ENCODE results near the gene SPOCK2. TPM values are rescaled to one million over a fixed set of nuclear protein-coding genes. Genes with fewer than 3 reads are reported as not detected.

Gene SPOCK2
- total RNA-seq, 2 experiments from 2014 or later: 51.9 to 127 TPM

- Mint-ChIP-seq H3K36me3 (peaks cover 23% of the 10 kb centered on the region), H3K27ac (no peak overlapping the region), H3K4me3 (no peak overlapping the region), H3K27me3 (no peaks in the 10 kb centered on the region), H3K4me1 (peaks cover 14% of the 10 kb centered on the region), H3K9me3 (ENCODE audit: low read depth) (no peaks in the 10 kb centered on the region)
- ATAC-seq: no peak
- DNase-seq: no peak
- CTCF ChIA-PET: interaction anchor here (3.1 kb wide), 1 partner anchor 19 kb away, joined by 19 read pairs; no protein-coding TSS in a partner anchor
Measured at GRCh38 chr10:72068126-72068765, 20.1 kb downstream of the SPOCK2 start.

- Mint-ChIP-seq H3K9me3 (ENCODE audit: low read depth) (no peaks in the 10 kb centered on the region), H3K27ac (no peak overlapping the region), H3K4me3 (no peak overlapping the region), H3K4me1 (peaks cover 14% of the 10 kb centered on the region), H3K27me3 (no peaks in the 10 kb centered on the region), H3K36me3 (peaks cover 23% of the 10 kb centered on the region)
- CTCF ChIA-PET: interaction anchor here (3.1 kb wide), 1 partner anchor 19 kb away, joined by 19 read pairs; no protein-coding TSS in a partner anchor
- no peak for ATAC-seq
- no peak for DNase-seq
Measured at GRCh38 chr10:72067463-72068125, 20.8 kb downstream of the SPOCK2 start.

- peaks cover 13% of the 10 kb centered on the region for H3K4me1 Mint-ChIP-seq
- no peak for DNase-seq
Measured at GRCh38 chr10:72066318-72067284, 21.8 kb downstream of the SPOCK2 start.

GRCh38 chr10:72065439-72066025, 22.8 kb downstream of the SPOCK2 start:
- CTCF ChIA-PET: interaction anchor here (0.7 to 3.1 kb wide), 2 partner anchors 17 to 117 kb away, joined by 3 to 19 read pairs; no protein-coding TSS in a partner anchor
- Mint-ChIP-seq H3K27me3 (no peaks in the 10 kb centered on the region), H3K4me1 (peaks cover 7% of the 10 kb centered on the region), H3K9me3 (ENCODE audit: low read depth) (no peaks in the 10 kb centered on the region), H3K27ac (no peak overlapping the region), H3K36me3 (peaks cover 14% of the 10 kb centered on the region), H3K4me3 (no peak overlapping the region)
- DNase-seq: no peak
- no peak for ATAC-seq

More at GRCh38 chr10:72066318-72067284, 21.8 kb downstream of the SPOCK2 start:
- CTCF ChIA-PET: interaction anchor here (0.7 to 3.1 kb wide), 2 partner anchors 18 to 118 kb away, joined by 3 to 19 read pairs; no protein-coding TSS in a partner anchor
- Mint-ChIP-seq H3K27ac (no peak overlapping the region), H3K36me3 (peaks cover 17% of the 10 kb centered on the region), H3K9me3 (ENCODE audit: low read depth) (no peaks in the 10 kb centered on the region), H3K27me3 (no peaks in the 10 kb centered on the region), H3K4me3 (no peak overlapping the region)
- no peak for ATAC-seq

- no peak overlapping the region for H3K4me3 Mint-ChIP-seq
- H3K4me1 Mint-ChIP-seq: no peaks in the 10 kb centered on the region
- ATAC-seq: no peak
- H3K9me3 Mint-ChIP-seq (ENCODE audit: low read depth): no peaks in the 10 kb centered on the region
- CTCF ChIA-PET: interaction anchor here (1.2 to 1.5 kb wide), 3 partner anchors 11 to 273 kb away, joined by 3 to 4 read pairs (median 4); no protein-coding TSS in a partner anchor
- H3K27ac Mint-ChIP-seq: no peak overlapping the region
- H3K27me3 Mint-ChIP-seq: no peaks in the 10 kb centered on the region
- no peak for DNase-seq
- H3K36me3 Mint-ChIP-seq: peaks cover 10% of the 10 kb centered on the region
Measured at GRCh38 chr10:72063703-72064391, 24.5 kb downstream of the SPOCK2 start.

- ATAC-seq (no peak), DNase-seq (no peak)
- Mint-ChIP-seq H3K4me3 (no peak overlapping the region), H3K36me3 (peaks cover 10% of the 10 kb centered on the region), H3K27me3 (no peaks in the 10 kb centered on the region), H3K4me1 (no peaks in the 10 kb centered on the region), H3K27ac (no peak overlapping the region), H3K9me3 (ENCODE audit: low read depth) (no peaks in the 10 kb centered on the region)
- CTCF ChIA-PET: interaction anchor here (1.2 to 2.5 kb wide), 5 partner anchors 10 to 274 kb away, joined by 3 to 12 read pairs (median 4); no protein-coding TSS in a partner anchor
Measured at GRCh38 chr10:72062832-72063702, 25.3 kb downstream of the SPOCK2 start.

- H3K27ac Mint-ChIP-seq: no peak overlapping the region
- peaks cover 10% of the 10 kb centered on the region for H3K36me3 Mint-ChIP-seq
- H3K4me1 Mint-ChIP-seq: no peaks in the 10 kb centered on the region
Measured at GRCh38 chr10:72062382-72062781, 26.0 kb downstream of the SPOCK2 start.

GRCh38 chr10:72061930-72062329, 26.4 kb downstream of the SPOCK2 start:
- Mint-ChIP-seq H3K9me3 (ENCODE audit: low read depth) (no peaks in the 10 kb centered on the region), H3K27ac (no peak overlapping the region), H3K4me3 (no peak overlapping the region), H3K27me3 (no peaks in the 10 kb centered on the region), H3K36me3 (peaks cover 10% of the 10 kb centered on the region), H3K4me1 (no peaks in the 10 kb centered on the region)
- CTCF ChIA-PET: interaction anchor here (1.4 to 2.5 kb wide), 2 partner anchors 11 to 13 kb away, joined by 4 to 12 read pairs; no protein-coding TSS in a partner anchor
- DNase-seq: no peak
- ATAC-seq: no peak

More at GRCh38 chr10:72062382-72062781, 26.0 kb downstream of the SPOCK2 start:
- DNase-seq (no peak), ATAC-seq (no peak)
- Mint-ChIP-seq H3K9me3 (ENCODE audit: low read depth) (no peaks in the 10 kb centered on the region), H3K27me3 (no peaks in the 10 kb centered on the region), H3K4me3 (no peak overlapping the region)
- CTCF ChIA-PET: interaction anchor here (1.3 to 2.5 kb wide), 4 partner anchors 11 to 275 kb away, joined by 3 to 12 read pairs (median 4); no protein-coding TSS in a partner anchor

- Mint-ChIP-seq H3K27me3 (no peaks in the 10 kb centered on the region), H3K36me3 (peaks cover 10% of the 10 kb centered on the region), H3K4me1 (no peaks in the 10 kb centered on the region), H3K9me3 (ENCODE audit: low read depth) (no peaks in the 10 kb centered on the region), H3K4me3 (no peak overlapping the region), H3K27ac (no peak overlapping the region)
- ATAC-seq: no peak
- CTCF ChIA-PET: interaction anchor here (2.5 kb wide), 1 partner anchor 12 kb away, joined by 12 read pairs; no protein-coding TSS in a partner anchor
- no peak for DNase-seq
Measured at GRCh38 chr10:72061491-72061890, 26.9 kb downstream of the SPOCK2 start.

GRCh38 chr10:72059843-72060822, 28.2 kb downstream of the SPOCK2 start:
- H3K9me3 Mint-ChIP-seq (ENCODE audit: low read depth): no peaks in the 10 kb centered on the region
- CTCF ChIA-PET: interaction anchor here (1.0 to 3.7 kb wide), 4 partner anchors 11 to 280 kb away, joined by 3 to 38 read pairs (median 8); no protein-coding TSS in a partner anchor
- no peak overlapping the region for H3K27ac Mint-ChIP-seq
- no peak overlapping the region for H3K4me3 Mint-ChIP-seq
- H3K27me3 Mint-ChIP-seq: no peaks in the 10 kb centered on the region
- ATAC-seq (no peak), DNase-seq (no peak)
- H3K4me1 Mint-ChIP-seq: no peaks in the 10 kb centered on the region
- peaks cover 3% of the 10 kb centered on the region for H3K36me3 Mint-ChIP-seq
